CD4-positive, CD25-positive, alpha-beta regulatory T cell (primary cell): Measurements from ENCODE around the gene FOXL3. TPM values are rescaled to one million over a fixed set of nuclear protein-coding genes. Genes with fewer than 3 reads are reported as not detected.
A peak's percentile ranks its signal among the peaks of the same experiment; 100 is the strongest.

Experiments
- ATAC-seq, 2 donors: fragments of 150-1000 bp; cut with Tn5 transposase; one replicate each; pipeline ENCODE4 v1.10.0; 2021; ENCODE audit warnings: low read depth in 2 of 2, moderate number of reproducible peaks in 2 of 2, moderate library complexity in 1 of 2
- DNase-seq, 3 donors: peaks; one replicate each; pipeline versions ENCODE4 v3.0.0 to v3.0.0-alpha.2; 2012 to 2022; ENCODE audit warnings: mixed read lengths in 1 of 3
- H3K27ac ChIP-seq: one replicate; pipeline ENCODE4 v1.7.0; 2013; ENCODE audit warnings: mild to moderate bottlenecking, low read length; ENCODE audit not compliant: insufficient read depth, poor library complexity, severe bottlenecking
- H3K27me3 ChIP-seq: one replicate; pipeline ENCODE4 v1.7.0; 2013; ENCODE audit warnings: low read length; ENCODE audit not compliant: control insufficient read depth, insufficient read depth
- H3K36me3 ChIP-seq: one replicate; pipeline ENCODE4 v1.7.0; 2013; ENCODE audit warnings: mild to moderate bottlenecking, low read length, moderate library complexity; ENCODE audit not compliant: control insufficient read depth, insufficient read depth
- H3K4me1 ChIP-seq: 2 replicates; pipeline ENCODE4 v1.7.0; 2013; ENCODE audit warnings: mild to moderate bottlenecking, low read length; ENCODE audit not compliant: insufficient read depth, control insufficient read depth, poor library complexity, severe bottlenecking
- H3K4me3 ChIP-seq: one replicate; pipeline ENCODE4 v1.7.0; 2013; ENCODE audit warnings: low read depth, mild to moderate bottlenecking, low read length, moderate library complexity
- H3K9me3 ChIP-seq, 2 experiments: 1 replicate in 1 of 2; 2 replicates in 1 of 2; pipeline ENCODE4 v1.7.0; 2013; ENCODE audit warnings: low read length in 2 of 2, mild to moderate bottlenecking in 1 of 2, moderate library complexity in 1 of 2; ENCODE audit not compliant: control insufficient read depth in 2 of 2
- H3K27ac Mint-ChIP-seq, 3 donors: one replicate each; pipeline ENCODE4 v1.8.0; 2020 to 2022; ENCODE audit warnings: mild to moderate bottlenecking in 3 of 3, mixed read lengths in 3 of 3, moderate library complexity in 2 of 3
- H3K27me3 Mint-ChIP-seq: one replicate; pipeline ENCODE4 v1.8.0; 2022; ENCODE audit warnings: mild to moderate bottlenecking, mixed read lengths
- H3K36me3 Mint-ChIP-seq: one replicate; pipeline ENCODE4 v1.8.0; 2020; ENCODE audit warnings: mixed read lengths
- H3K4me1 Mint-ChIP-seq, 4 donors: one replicate each; pipeline ENCODE4 v1.8.0; 2020 to 2022; ENCODE audit warnings: mixed read lengths in 4 of 4, mild to moderate bottlenecking in 1 of 4
- H3K4me3 Mint-ChIP-seq, 4 donors: one replicate each; pipeline ENCODE4 v1.8.0; 2020 to 2022; ENCODE audit warnings: mild to moderate bottlenecking in 4 of 4, mixed read lengths in 4 of 4, moderate library complexity in 3 of 4
- H3K9me3 Mint-ChIP-seq, 7 donors: one replicate each; pipeline ENCODE4 v1.8.0; 2020 to 2022; ENCODE audit warnings: mixed read lengths in 7 of 7, mild to moderate bottlenecking in 3 of 7, moderate library complexity in 2 of 7
- polyA plus RNA-seq, 4 donors: library from polyadenylated mRNA; unstranded; fragments of 300-500 nt; fragmentation: Illumina TruSeq; gene quantifications; one replicate each; pipeline ENCODE4 v1.2.3, GENCODE V29; 2021
- total RNA-seq: library from RNA; stranded (reverse); gene quantifications from one replicate; pipeline ENCODE4 v1.2.3, GENCODE V29; 2022

The FOXL3 gene
- total and polyA plus RNA-seq, 5 donors from 2014 or later = not detected

DNA sequence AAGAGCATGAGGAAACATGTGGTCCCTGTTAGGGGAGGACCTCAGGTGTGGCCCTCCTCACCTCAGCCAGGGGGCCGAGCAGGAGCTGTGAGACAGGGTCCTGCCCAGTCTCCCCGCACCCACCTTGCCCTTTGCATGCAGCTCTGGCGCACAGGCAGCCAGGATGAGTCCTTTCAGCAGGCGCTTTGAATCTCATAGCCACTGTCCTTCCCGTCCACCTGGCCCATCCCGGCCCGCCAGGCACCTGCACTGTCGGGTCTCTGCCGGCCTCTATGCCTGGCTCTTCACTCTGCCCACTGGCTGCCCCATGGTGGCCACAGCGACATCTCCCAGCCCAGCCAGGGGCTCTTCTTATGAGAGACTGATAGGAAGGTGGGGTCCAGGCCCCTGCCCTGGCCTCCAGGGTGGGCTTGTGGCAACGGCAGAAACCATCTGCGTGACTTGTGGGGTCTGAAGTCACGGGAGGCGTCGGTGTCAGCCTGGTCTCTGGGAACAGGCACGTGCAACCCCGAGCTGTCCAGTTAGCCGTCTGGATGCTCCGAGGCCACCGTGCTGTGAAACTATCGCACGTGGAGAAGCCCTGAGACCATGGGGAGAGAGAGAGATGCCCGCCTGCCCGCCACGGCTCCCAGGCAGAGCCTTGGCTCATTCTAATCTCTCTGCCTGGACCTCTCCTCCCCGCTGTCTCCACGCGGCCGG, 37.4 kb downstream of the FOXL3 start:
- H3K9me3 ChIP-seq = no peaks in the 10 kb centered on the region

DNA sequence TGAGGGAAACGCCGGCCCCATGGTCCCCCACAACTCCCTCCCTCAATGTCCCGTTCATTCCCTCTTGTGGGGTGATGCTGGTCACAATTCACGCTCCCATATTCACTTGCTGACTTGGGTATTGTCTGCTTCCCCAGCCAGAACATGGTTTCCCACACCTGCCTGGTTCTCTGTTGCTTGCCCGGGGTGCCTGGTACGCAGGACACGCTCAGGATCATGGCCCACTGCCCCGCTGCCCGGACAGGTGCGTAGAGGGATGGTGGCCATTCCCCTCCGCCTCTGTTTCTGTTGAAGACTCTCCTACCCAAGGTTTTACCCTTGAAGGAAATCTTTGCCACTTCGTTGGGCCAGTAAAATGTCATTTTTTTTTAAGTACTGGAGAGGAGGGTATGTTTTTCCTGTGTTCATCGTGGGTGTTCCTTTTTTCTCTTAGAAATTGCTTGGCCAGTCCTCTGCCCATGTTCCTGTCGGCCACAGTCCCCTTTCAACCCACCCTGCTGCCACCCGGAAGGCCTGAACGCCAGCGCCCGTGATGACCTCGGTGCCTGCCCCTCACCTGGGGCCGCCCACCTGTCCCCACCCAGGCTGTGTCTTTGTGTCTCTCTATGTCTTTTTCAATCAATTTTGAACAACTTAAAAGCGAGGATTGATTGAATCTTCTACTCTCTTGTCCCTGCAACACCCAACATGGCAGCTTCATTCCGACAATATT, 38.2 kb downstream of the FOXL3 start:
- Mint-ChIP-seq H3K9me3 (peaks cover 0 to 2% (median 0%) of the 10 kb centered on the region in 7 donors), H3K27me3 (peaks cover 22% of the 10 kb centered on the region), H3K4me1 (no peaks in the 10 kb centered on the region), H3K4me3 (no peak overlapping the region), H3K36me3 (no peaks in the 10 kb centered on the region), H3K27ac (no peak overlapping the region)
- Histone ChIP-seq H3K27ac (no peak overlapping the region), H3K27me3 (no peaks in the 10 kb centered on the region), H3K36me3 (no peaks in the 10 kb centered on the region), H3K4me1 (peaks cover 7% of the 10 kb centered on the region), H3K9me3 (no peaks in the 10 kb centered on the region), H3K4me3 (no peak overlapping the region)
- ATAC-seq (no peak), DNase-seq (no peak)

More for the DNA sequence above, 37.4 kb downstream of the FOXL3 start:
- Mint-ChIP-seq H3K36me3 (no peaks in the 10 kb centered on the region), H3K27ac (no peak overlapping the region), H3K4me3 (no peak overlapping the region), H3K27me3 (peaks cover 22% of the 10 kb centered on the region), H3K4me1 (peaks cover 0 to 1% (median 0%) of the 10 kb centered on the region in 4 donors), H3K9me3 (peaks cover 0 to 2% (median 0%) of the 10 kb centered on the region in 7 donors)
- DNase-seq (no peak), ATAC-seq (no peak)
- Histone ChIP-seq H3K4me1 (no peaks in the 10 kb centered on the region), H3K36me3 (no peaks in the 10 kb centered on the region), H3K27ac (no peak overlapping the region), H3K4me3 (no peak overlapping the region), H3K27me3 (no peaks in the 10 kb centered on the region)

DNA sequence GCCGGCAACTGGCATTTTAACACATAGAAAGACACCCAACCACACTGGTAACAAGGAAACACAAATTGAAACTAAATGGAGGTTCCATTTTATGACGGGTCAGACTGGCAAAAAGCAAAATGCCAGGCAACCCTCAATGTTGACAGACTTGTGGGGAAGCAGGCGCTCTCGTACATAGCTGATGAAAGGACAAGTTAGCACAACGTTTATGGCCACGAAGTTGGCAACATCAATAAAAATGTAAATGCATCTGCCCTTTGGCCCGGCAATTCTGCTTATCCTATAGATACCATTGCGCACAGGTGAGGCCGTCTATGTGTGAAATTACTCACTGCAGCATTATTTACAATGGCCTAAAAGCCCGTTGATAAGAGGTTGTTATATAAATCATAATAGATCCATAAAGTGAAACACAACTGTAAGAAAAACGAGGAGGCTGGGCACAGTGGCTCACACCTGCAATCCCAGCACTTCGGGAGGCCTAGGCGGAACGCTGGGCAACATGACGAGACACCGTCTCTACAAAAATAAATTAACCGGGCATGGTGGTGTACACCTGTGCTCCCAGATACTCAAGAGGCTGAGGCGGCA, 39.8 kb downstream of the FOXL3 start:
- no peaks in the 10 kb centered on the region for H3K27me3 ChIP-seq
- H3K36me3 ChIP-seq = no peaks in the 10 kb centered on the region
- Mint-ChIP-seq H3K27me3 (peaks cover 21% of the 10 kb centered on the region), H3K9me3 (peaks cover 0 to 2% (median 0%) of the 10 kb centered on the region in 7 donors), H3K27ac (no peak overlapping the region), H3K4me3 (no peak overlapping the region), H3K36me3 (no peaks in the 10 kb centered on the region), H3K4me1 (peaks cover 0 to 6% (median 2%) of the 10 kb centered on the region in 4 donors)
- ATAC-seq = no peak
- no peaks in the 10 kb centered on the region for H3K9me3 ChIP-seq
- no peak overlapping the region for H3K27ac ChIP-seq
- no peak overlapping the region for H3K4me3 ChIP-seq
- peaks cover 8% of the 10 kb centered on the region for H3K4me1 ChIP-seq
- no peak for DNase-seq

DNA sequence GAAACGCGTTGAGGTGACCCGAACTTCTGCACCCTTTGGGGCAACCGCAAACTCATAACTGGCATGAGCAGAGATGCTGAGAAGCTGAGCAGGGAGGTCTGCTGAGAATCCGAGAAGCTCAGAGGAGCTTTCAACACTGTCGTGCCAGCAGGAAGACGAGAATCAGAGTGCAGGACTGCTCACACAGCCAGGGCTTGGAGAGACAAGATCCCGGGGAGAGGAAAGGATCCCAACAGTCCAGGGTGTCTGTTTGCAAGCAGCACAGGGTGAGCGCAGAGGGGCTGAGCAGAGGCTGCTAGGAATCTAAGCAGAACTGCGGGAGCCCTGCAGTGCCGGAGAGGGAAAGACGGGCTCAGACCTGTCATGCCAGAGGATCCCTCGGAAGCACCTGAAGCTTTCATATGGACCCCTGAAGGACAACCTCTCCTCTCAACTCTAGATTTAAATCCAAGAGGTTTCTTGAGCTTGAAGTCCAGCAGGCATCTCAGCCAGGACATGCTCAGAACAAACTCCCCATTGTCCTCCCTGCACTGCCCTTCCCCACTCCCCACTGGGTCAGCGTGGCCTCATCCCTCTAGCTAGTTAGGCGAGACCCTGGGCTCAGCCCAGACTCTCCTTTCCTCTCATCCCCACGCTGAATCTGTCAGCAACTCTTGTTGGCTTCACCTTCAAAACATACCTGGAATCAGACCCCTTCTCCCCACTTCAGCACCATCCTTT, 40.7 kb downstream of the FOXL3 start:
- ATAC-seq (no peak), DNase-seq (no peak)
- peaks cover 14% of the 10 kb centered on the region for H3K27me3 Mint-ChIP-seq
- no peak overlapping the region for H3K27ac ChIP-seq
- H3K4me3 ChIP-seq = no peak overlapping the region
- no peaks in the 10 kb centered on the region for H3K27me3 ChIP-seq
- no peak overlapping the region for H3K27ac Mint-ChIP-seq
- no peaks in the 10 kb centered on the region for H3K36me3 ChIP-seq
- H3K4me1 ChIP-seq = peaks cover 8% of the 10 kb centered on the region
- H3K36me3 Mint-ChIP-seq = no peaks in the 10 kb centered on the region
- H3K9me3 ChIP-seq = no peaks in the 10 kb centered on the region
- H3K4me3 Mint-ChIP-seq = peak overlapping the region in 1 of 4 donors; percentile 43
- H3K4me1 Mint-ChIP-seq = peaks cover 0 to 10% (median 3%) of the 10 kb centered on the region in 4 donors
- H3K9me3 Mint-ChIP-seq = peaks cover 0 to 4% (median 0%) of the 10 kb centered on the region in 7 donors

DNA sequence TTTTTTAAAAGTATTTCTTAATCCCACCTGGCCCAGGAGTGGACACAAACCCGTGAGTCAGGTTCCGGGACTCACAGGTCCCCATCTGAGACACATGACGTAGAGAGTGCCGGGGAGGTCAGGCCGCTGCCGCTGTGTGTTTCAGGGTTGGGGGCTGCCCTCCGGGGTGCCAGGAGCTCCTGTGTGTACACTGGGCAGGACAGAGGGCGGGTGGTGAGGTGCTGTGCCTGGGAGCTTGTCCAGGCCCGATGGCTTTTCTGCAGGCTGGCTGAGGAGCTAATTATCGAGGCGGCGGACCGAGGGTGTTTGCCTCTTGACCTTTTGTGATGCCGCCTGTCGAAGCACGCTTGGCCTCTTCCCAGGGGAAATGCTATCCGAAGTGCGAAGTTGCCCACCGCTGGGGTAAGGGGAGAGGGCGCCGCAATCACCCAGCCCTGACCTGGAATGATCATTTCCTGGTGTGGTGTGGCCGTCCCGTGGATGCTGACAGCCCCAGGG, 42.1 kb downstream of the FOXL3 start:
- no peak for DNase-seq
- no peaks in the 10 kb centered on the region for H3K36me3 Mint-ChIP-seq
- no peak overlapping the region for H3K27ac ChIP-seq
- H3K27me3 Mint-ChIP-seq = peaks cover 12% of the 10 kb centered on the region
- H3K9me3 ChIP-seq = no peaks in the 10 kb centered on the region
- H3K4me3 Mint-ChIP-seq = peak overlapping the region in 1 of 4 donors; percentile 43
- no peak overlapping the region for H3K4me3 ChIP-seq
- H3K36me3 ChIP-seq = no peaks in the 10 kb centered on the region
- peaks cover 0 to 10% (median 3%) of the 10 kb centered on the region in 4 donors for H3K4me1 Mint-ChIP-seq
- peak overlapping the region in 1 of 3 donors; percentile 56 for H3K27ac Mint-ChIP-seq
- no peak for ATAC-seq
- peaks cover 0 to 4% (median 0%) of the 10 kb centered on the region in 7 donors for H3K9me3 Mint-ChIP-seq
- no peaks in the 10 kb centered on the region for H3K27me3 ChIP-seq
- H3K4me1 ChIP-seq = peaks cover 8% of the 10 kb centered on the region

DNA sequence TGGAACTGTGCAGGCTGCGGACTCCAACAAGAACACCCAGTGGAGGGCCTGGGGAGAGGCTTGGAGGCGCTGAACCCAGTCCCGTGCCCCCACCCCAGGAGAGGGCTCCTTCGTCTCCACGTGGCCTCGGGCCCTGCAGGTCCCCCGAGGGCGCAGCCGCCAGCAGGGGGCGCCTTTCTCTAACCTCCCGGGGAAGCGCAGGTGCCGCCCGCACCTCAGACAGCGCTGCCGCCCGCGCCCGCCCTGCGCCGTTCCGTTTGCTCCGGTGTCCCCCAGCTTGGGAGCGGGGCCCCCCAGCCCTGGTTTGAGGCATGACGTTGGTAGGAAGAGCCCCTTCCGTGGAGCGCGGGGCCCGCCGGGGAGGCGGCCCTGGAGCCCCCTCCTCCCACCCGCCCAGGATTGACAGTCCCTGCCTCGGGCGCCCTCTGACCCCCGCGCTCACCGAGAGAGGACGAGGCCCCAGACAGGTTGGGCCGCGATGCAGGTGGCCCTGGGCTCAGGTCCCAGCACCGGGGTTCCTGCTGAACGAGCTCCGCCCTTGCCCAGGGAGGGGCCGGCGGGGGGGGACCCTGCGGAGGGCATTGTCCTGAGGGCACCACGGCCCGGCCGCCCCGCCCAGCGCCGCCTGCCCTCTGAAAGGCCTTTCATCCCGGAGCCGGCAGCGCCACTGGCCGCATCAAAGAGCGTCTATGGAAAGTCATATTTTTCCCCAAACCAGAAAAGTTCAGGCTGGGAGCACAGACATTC, 42.8 kb downstream of the FOXL3 start:
- no peaks in the 10 kb centered on the region for H3K36me3 ChIP-seq
- Mint-ChIP-seq H3K36me3 (no peaks in the 10 kb centered on the region), H3K9me3 (peaks cover 0 to 4% (median 0%) of the 10 kb centered on the region in 7 donors), H3K4me3 (no peak overlapping the region), H3K4me1 (peaks cover 0 to 12% (median 3%) of the 10 kb centered on the region in 4 donors), H3K27ac (no peak overlapping the region), H3K27me3 (peaks cover 8% of the 10 kb centered on the region)
- H3K27me3 ChIP-seq = no peaks in the 10 kb centered on the region
- no peak overlapping the region for H3K27ac ChIP-seq
- peaks cover 8% of the 10 kb centered on the region for H3K4me1 ChIP-seq
- DNase-seq = peak; percentile 69 to 85 (median 79)
- H3K9me3 ChIP-seq = no peaks in the 10 kb centered on the region
- ATAC-seq = peak; percentile 93 to 95
- no peak overlapping the region for H3K4me3 ChIP-seq

DNA sequence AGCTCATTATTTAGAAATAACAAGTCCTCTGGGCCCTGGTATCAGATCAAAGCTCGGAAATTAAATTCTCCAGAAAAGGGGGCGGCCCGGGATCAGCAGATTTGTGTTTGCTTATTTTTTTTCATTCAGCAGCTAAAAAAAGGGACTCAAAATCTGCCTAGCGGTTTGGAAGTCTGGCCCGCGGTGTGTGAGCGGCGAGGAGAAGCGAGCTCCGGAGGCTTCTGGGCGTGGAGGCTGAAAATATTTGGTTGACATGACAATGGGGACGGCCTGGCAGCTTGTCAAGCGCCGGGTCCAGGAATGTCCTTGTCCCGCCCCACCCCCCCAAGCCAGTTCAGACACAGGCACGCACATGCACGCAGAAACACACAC, 43.4 kb downstream of the FOXL3 start:
- peaks cover 8% of the 10 kb centered on the region for H3K4me1 ChIP-seq
- DNase-seq = no peak
- no peaks in the 10 kb centered on the region for H3K36me3 ChIP-seq
- Mint-ChIP-seq H3K27me3 (peaks cover 8% of the 10 kb centered on the region), H3K36me3 (no peaks in the 10 kb centered on the region), H3K9me3 (peaks cover 0 to 4% (median 0%) of the 10 kb centered on the region in 7 donors), H3K4me3 (no peak overlapping the region), H3K27ac (no peak overlapping the region), H3K4me1 (peaks cover 0 to 12% (median 3%) of the 10 kb centered on the region in 4 donors)
- no peak overlapping the region for H3K4me3 ChIP-seq
- H3K27ac ChIP-seq = no peak overlapping the region
- H3K27me3 ChIP-seq = no peaks in the 10 kb centered on the region
- no peak for ATAC-seq
- H3K9me3 ChIP-seq = no peaks in the 10 kb centered on the region
